Activated CD8-positive, alpha-beta T cell treated with anti-CD3 and anti-CD28 coated beads for 36 hours (primary cell): Measurements from ENCODE around the gene SFRP2. TPM values are rescaled to one million over a fixed set of nuclear protein-coding genes. Genes with fewer than 3 reads are reported as not detected.

Experiments
- ATAC-seq: fragments of 200-7000 bp; cut with Tn5 transposase; one replicate; pipeline ENCODE4 v1.10.0; 2021; ENCODE audit warnings: mild to moderate bottlenecking, moderate library complexity
- CTCF ChIA-PET: fragments of 350-600 bp; sonication (Branson Sonifier 250); formaldehyde crosslinking; loops from one replicate; lab custom pipeline; 2021; ENCODE audit warnings: antibody characterized with exemption; lab: Charles Lee
- POLR2A ChIA-PET: fragments of 350-600 bp; sonication (Branson Sonifier 250); formaldehyde crosslinking; loops from one replicate; lab custom pipeline; 2021; ENCODE audit warnings: antibody characterized with exemption; lab: Charles Lee
- DNase-seq: peaks from one replicate; pipeline ENCODE4 v3.0.0-alpha.2; 2020
- H3K27ac Mint-ChIP-seq: one replicate; pipeline ENCODE4 v1.8.0; 2021; ENCODE audit warnings: mild to moderate bottlenecking, mixed read lengths
- H3K27me3 Mint-ChIP-seq: one replicate; pipeline ENCODE4 v1.8.0; 2021; ENCODE audit warnings: mixed read lengths
- H3K36me3 Mint-ChIP-seq: one replicate; pipeline ENCODE4 v1.8.0; 2021; ENCODE audit warnings: low read depth, mixed read lengths
- H3K4me1 Mint-ChIP-seq: one replicate; pipeline ENCODE4 v1.8.0; 2021; ENCODE audit warnings: low read depth, mixed read lengths
- H3K4me3 Mint-ChIP-seq: one replicate; pipeline ENCODE4 v1.8.0; 2021; ENCODE audit warnings: mild to moderate bottlenecking, moderate library complexity, mixed read lengths
- H3K9me3 Mint-ChIP-seq: one replicate; pipeline ENCODE4 v1.8.0; 2021; ENCODE audit warnings: mixed read lengths
- intact Hi-C: fragments of 100-400 bp; cut with micrococcal nuclease; formaldehyde crosslinking; loops from one replicate; pipeline ENCODE4 v1.10.0; 2022
- total RNA-seq, 2 experiments: library from RNA; stranded (reverse); gene quantifications; one replicate each; pipeline ENCODE4 v1.2.3, GENCODE V29; 2021
- TF ChIP-seq, protein P1 (sequence below): fragments of 200-600 bp; IDR thresholded peaks from one replicate; pipeline ENCODE4 v1.8.0; 2022; ENCODE audit warnings: antibody characterized with exemption, mild to moderate bottlenecking

SFRP2 gene
- total RNA-seq, 2 experiments from 2014 or later = not detected

DNA sequence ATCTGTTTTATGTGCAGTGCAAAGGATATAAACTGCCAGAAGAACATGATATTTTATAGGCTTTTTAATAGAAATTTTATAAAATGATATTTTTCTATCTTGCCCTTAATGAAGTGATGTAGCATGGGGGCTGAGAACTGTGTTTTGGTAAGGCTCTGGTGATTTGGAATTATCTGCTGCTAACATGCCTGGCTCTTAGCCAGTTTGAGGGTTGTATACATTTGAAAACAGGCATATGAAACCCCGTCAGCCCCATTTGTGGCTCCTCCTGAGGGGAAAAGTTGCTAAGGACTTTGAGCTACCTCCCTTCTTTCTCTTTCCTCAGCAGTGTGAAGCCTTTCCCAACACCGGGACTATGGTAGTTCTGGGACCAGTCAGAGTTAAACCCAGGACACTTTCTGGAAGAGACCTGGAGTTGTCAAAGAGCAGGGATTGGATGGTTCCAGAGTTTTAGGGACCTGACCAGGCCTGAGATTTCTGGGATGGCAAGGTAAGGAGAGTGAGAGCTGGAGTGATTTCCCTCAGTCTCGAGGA is 4.7 kb downstream of the SFRP2 start:
- ChIA-PET POLR2A (no interaction called here), CTCF (interaction anchor here (2.7 kb wide), 2 partner anchors 12 to 240 kb away, joined by 11 read pairs; no protein-coding TSS in a partner anchor)
- DNase-seq (no peak), ATAC-seq (no peak)
- no peaks in the 10 kb centered on the region for H3K9me3 Mint-ChIP-seq
- peaks cover 11% of the 10 kb centered on the region for H3K4me1 Mint-ChIP-seq
- intact Hi-C loops = no loop called here
- H3K36me3 Mint-ChIP-seq = no peaks in the 10 kb centered on the region
- TF ChIP-seq, protein P1, sequence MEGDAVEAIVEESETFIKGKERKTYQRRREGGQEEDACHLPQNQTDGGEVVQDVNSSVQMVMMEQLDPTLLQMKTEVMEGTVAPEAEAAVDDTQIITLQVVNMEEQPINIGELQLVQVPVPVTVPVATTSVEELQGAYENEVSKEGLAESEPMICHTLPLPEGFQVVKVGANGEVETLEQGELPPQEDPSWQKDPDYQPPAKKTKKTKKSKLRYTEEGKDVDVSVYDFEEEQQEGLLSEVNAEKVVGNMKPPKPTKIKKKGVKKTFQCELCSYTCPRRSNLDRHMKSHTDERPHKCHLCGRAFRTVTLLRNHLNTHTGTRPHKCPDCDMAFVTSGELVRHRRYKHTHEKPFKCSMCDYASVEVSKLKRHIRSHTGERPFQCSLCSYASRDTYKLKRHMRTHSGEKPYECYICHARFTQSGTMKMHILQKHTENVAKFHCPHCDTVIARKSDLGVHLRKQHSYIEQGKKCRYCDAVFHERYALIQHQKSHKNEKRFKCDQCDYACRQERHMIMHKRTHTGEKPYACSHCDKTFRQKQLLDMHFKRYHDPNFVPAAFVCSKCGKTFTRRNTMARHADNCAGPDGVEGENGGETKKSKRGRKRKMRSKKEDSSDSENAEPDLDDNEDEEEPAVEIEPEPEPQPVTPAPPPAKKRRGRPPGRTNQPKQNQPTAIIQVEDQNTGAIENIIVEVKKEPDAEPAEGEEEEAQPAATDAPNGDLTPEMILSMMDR = no peak
- H3K27ac Mint-ChIP-seq = no peak overlapping the region
- no peak overlapping the region for H3K4me3 Mint-ChIP-seq
- H3K27me3 Mint-ChIP-seq = peaks cover 49% of the 10 kb centered on the region

DNA sequence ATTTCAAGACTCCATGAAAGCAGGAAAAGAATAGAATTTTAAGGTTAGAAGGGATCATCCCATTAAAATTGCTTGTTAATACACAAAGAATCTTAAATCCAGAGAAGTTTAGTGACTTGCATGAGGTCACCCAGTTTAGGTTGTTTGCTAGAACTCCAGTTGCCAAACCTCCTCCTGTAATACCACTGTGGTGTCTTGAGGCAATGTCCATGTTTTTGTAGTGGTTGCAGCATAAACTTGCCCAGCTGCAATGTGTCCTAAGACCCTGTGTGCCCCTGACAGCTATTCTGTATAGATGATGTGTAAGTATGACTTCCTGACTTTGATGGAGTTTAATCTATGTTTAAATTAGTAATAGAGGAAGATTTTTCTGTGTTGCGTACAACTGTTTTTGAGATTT is 6.3 kb downstream of the SFRP2 start:
- no peaks in the 10 kb centered on the region for H3K4me1 Mint-ChIP-seq
- no peaks in the 10 kb centered on the region for H3K36me3 Mint-ChIP-seq
- intact Hi-C loops = no loop called here
- H3K9me3 Mint-ChIP-seq = peaks cover 5% of the 10 kb centered on the region
- POLR2A ChIA-PET = no interaction called here
- CTCF ChIA-PET = interaction anchor here (1.1 kb wide), 1 partner anchor 33 kb away, joined by 3 read pairs; no protein-coding TSS in a partner anchor
- no peak overlapping the region for H3K4me3 Mint-ChIP-seq
- H3K27me3 Mint-ChIP-seq = peaks cover 42% of the 10 kb centered on the region
- TF ChIP-seq, protein P1 = no peak
- ATAC-seq = no peak
- no peak overlapping the region for H3K27ac Mint-ChIP-seq
- DNase-seq = no peak

DNA sequence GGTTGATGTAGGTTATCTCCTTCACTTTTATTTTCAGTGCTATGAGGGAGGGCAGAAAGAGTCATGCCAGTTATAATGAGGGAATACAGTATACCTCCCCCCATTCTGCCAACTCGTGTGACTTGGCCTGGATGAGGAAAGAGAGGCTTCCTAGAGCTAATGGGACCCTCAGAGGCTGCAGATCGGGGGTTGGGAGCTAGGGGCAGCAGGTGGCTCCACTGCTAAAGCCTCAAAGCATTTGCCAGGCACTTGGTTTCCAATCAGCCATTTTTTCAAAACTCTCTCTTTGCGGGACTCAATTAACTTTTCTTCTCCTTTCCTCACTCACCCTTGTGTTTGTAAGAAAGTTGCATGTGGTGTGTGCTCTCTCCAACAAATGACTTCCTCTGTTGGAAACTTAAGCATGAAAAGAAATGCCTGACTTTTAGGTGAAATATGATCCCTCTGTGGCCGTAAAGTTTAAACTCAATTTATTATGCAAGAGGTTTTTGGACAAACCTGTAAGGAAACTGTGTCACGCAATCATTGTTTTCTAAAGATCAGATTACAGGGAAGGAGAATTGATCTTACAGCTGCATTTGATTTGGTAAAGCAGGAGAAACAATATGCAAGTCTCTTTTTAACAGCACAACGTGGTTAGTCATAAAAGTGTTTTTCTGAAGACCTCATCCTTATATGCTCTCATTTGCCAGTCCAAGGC is 7.0 kb downstream of the SFRP2 start:
- ChIA-PET CTCF (interaction anchor here (1.4 to 2.0 kb wide), 4 partner anchors 8 to 17 kb away, joined by 3 to 9 read pairs (median 6); no protein-coding TSS in a partner anchor), POLR2A (interaction anchor here (0.6 kb wide), 1 partner anchor 26 kb away, joined by 3 read pairs; no protein-coding TSS in a partner anchor)
- Mint-ChIP-seq H3K27ac (no peak overlapping the region), H3K27me3 (peaks cover 34% of the 10 kb centered on the region), H3K9me3 (peaks cover 5% of the 10 kb centered on the region), H3K4me3 (no peak overlapping the region), H3K4me1 (no peaks in the 10 kb centered on the region), H3K36me3 (no peaks in the 10 kb centered on the region)
- intact Hi-C loops = no loop called here
- TF ChIP-seq, protein P1 = no peak
- no peak for DNase-seq
- no peak for ATAC-seq

DNA sequence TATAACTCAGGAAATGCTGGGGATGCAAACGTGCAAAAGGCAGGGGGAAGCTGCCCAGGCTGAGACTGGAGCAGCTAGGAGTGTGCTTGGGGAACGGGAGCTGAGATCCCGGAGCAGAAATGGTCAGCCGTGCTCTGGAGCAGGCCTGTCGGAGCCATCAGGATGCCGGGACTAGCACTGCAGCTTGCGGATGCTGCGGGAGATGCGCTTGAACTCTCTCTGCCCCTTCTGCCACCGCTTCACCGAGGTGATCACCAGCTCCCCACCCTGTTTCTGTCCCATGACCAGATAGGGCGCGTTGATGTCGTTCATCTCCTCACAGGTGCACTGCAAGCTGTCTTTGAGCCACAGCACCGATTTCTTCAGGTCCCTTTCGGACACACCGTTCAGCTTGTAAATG is 7.6 kb downstream of the SFRP2 start:
- H3K4me3 Mint-ChIP-seq = no peak overlapping the region
- intact Hi-C loops = no loop called here
- ChIA-PET CTCF (interaction anchor here (0.7 to 2.0 kb wide), 6 partner anchors 9 to 237 kb away, joined by 3 to 9 read pairs (median 4); no protein-coding TSS in a partner anchor), POLR2A (interaction anchor here (0.6 kb wide), 1 partner anchor 25 kb away, joined by 3 read pairs; no protein-coding TSS in a partner anchor)
- H3K27ac Mint-ChIP-seq = no peak overlapping the region
- H3K4me1 Mint-ChIP-seq = no peaks in the 10 kb centered on the region
- H3K9me3 Mint-ChIP-seq = peaks cover 5% of the 10 kb centered on the region
- H3K36me3 Mint-ChIP-seq = no peaks in the 10 kb centered on the region
- peaks cover 32% of the 10 kb centered on the region for H3K27me3 Mint-ChIP-seq
- TF ChIP-seq, protein P1 = no peak
- DNase-seq (no peak), ATAC-seq (no peak)

DNA sequence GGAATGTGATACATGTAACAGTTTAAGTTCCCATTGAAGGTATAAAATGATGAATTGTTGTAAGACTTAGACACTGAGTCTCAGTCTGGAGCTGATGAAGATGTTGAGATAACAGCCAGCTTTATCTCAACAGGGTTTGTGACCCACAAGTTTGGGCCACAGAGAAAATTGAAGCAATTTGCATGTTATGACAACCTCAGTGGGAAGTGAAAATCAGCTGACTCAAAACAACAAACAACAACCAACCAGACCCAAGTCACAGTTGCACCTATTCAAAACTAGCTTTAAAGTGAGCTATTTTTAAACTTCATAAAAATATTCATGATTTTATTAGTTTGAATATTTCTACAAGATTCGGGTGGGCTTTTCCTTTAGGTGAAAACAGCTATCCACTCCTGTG is 8.0 kb downstream of the SFRP2 start:
- DNase-seq = no peak
- ATAC-seq = no peak
- Mint-ChIP-seq H3K27ac (no peak overlapping the region), H3K4me3 (no peak overlapping the region), H3K27me3 (peaks cover 29% of the 10 kb centered on the region), H3K4me1 (no peaks in the 10 kb centered on the region), H3K9me3 (peaks cover 5% of the 10 kb centered on the region), H3K36me3 (no peaks in the 10 kb centered on the region)
- TF ChIP-seq, protein P1 = no peak
- intact Hi-C loops = no loop called here
- POLR2A ChIA-PET = interaction anchor here (0.6 kb wide), 1 partner anchor 25 kb away, joined by 3 read pairs; no protein-coding TSS in a partner anchor
- CTCF ChIA-PET = interaction anchor here (0.7 to 2.0 kb wide), 7 partner anchors 9 to 238 kb away, joined by 3 to 9 read pairs (median 3); no protein-coding TSS in a partner anchor
